ENCODE results near the gene STPG2. TPM values are rescaled to one million over a fixed set of nuclear protein-coding genes. Genes with fewer than 3 reads are reported as not detected.
"Not testable (repeated sequence)": the region's sequence is repeated elsewhere in the genome, so short reads cannot be mapped to it uniquely, and the experiment has no call there.

The STPG2 gene
- total RNA-seq, 1 experiment from 2014 or later = 0.56 TPM

- no peaks in the 10 kb centered on the region for H3K36me3 ChIP-seq (ENCODE audit: insufficient read depth, low read length)
- no peaks in the 10 kb centered on the region for H3K27me3 ChIP-seq (ENCODE audit: low read length)
- H3K27ac ChIP-seq (ENCODE audit: low read length) = no peak overlapping the region
- no peaks in the 10 kb centered on the region for H3K79me2 ChIP-seq (ENCODE audit: low read length)
- no peak overlapping the region for H3K4me3 ChIP-seq (ENCODE audit: low read length)
- no peaks in the 10 kb centered on the region for H3K9me2 ChIP-seq (replicated peaks; ENCODE audit: insufficient read depth, low read length)
- no peaks in the 10 kb centered on the region for H4K20me1 ChIP-seq (ENCODE audit: insufficient read depth, low read depth, low read length)
- no peak overlapping the region for H3K9ac ChIP-seq (ENCODE audit: low read length)
- no peaks in the 10 kb centered on the region for H3K4me1 ChIP-seq (ENCODE audit: low read length)
- peaks cover 19% of the 10 kb centered on the region; the same call in 1 of the 2 replicates for H3K9me3 ChIP-seq (ENCODE audit: low read length)
- H2AFZ ChIP-seq (ENCODE audit: low read length) = no peak overlapping the region
- no peak overlapping the region for H3K4me2 ChIP-seq (ENCODE audit: low read depth, low read length, poor library complexity, severe bottlenecking)
- no peak for DNase-seq
Observed at GRCh38 chr4:97582890-97583289, 560.4 kb downstream of the STPG2 start.

- no peak overlapping the region for H3K4me3 ChIP-seq (ENCODE audit: low read length)
- peaks cover 17% of the 10 kb centered on the region for H3K9me3 ChIP-seq (ENCODE audit: low read length)
- H3K4me2 ChIP-seq (ENCODE audit: low read depth, low read length, poor library complexity, severe bottlenecking) = no peak overlapping the region
- no peaks in the 10 kb centered on the region for H3K27me3 ChIP-seq (ENCODE audit: low read length)
- no peak overlapping the region for H2AFZ ChIP-seq (ENCODE audit: low read length)
- H3K36me3 ChIP-seq (ENCODE audit: insufficient read depth, low read length) = no peaks in the 10 kb centered on the region
- H3K9me2 ChIP-seq (replicated peaks; ENCODE audit: insufficient read depth, low read length) = no peaks in the 10 kb centered on the region
- H4K20me1 ChIP-seq (ENCODE audit: insufficient read depth, low read depth, low read length) = no peaks in the 10 kb centered on the region
- H3K79me2 ChIP-seq (ENCODE audit: low read length) = no peaks in the 10 kb centered on the region
- H3K4me1 ChIP-seq (ENCODE audit: low read length) = no peaks in the 10 kb centered on the region
- H3K27ac ChIP-seq (ENCODE audit: low read length) = no peak overlapping the region
- H3K9ac ChIP-seq (ENCODE audit: low read length) = no peak overlapping the region
- no peak for DNase-seq
Observed at GRCh38 chr4:97577004-97577403, 566.3 kb downstream of the STPG2 start.

GRCh38 chr4:97560009-97560408 is 583.3 kb downstream of the STPG2 start:
- Histone ChIP-seq H3K4me2 (ENCODE audit: low read depth, low read length, poor library complexity, severe bottlenecking) (no peak overlapping the region), H3K36me3 (ENCODE audit: insufficient read depth, low read length) (no peaks in the 10 kb centered on the region), H3K27ac (ENCODE audit: low read length) (no peak overlapping the region), H3K9me2 (replicated peaks; ENCODE audit: insufficient read depth, low read length) (no peaks in the 10 kb centered on the region), H3K4me3 (ENCODE audit: low read length) (no peak overlapping the region), H3K9me3 (ENCODE audit: low read length) (no peaks in the 10 kb centered on the region), H3K9ac (ENCODE audit: low read length) (no peak overlapping the region), H4K20me1 (ENCODE audit: insufficient read depth, low read depth, low read length) (no peaks in the 10 kb centered on the region), H3K27me3 (ENCODE audit: low read length) (no peaks in the 10 kb centered on the region), H3K79me2 (ENCODE audit: low read length) (no peaks in the 10 kb centered on the region), H2AFZ (ENCODE audit: low read length) (no peak overlapping the region), H3K4me1 (ENCODE audit: low read length) (no peaks in the 10 kb centered on the region)
- no peak for DNase-seq

- H3K9ac ChIP-seq (ENCODE audit: low read length) = no peak overlapping the region
- H3K79me2 ChIP-seq (ENCODE audit: low read length) = no peaks in the 10 kb centered on the region
- H3K4me3 ChIP-seq (ENCODE audit: low read length) = no peak overlapping the region
Observed at GRCh38 chr4:97558204-97558778, 585.0 kb downstream of the STPG2 start.

GRCh38 chr4:97550637-97551036 is 592.6 kb downstream of the STPG2 start:
- H3K9me3 ChIP-seq (ENCODE audit: low read length); H3K36me3 ChIP-seq (ENCODE audit: insufficient read depth, low read length); DNase-seq; H3K4me1 ChIP-seq (ENCODE audit: low read length); H3K79me2 ChIP-seq (ENCODE audit: low read length); H3K4me3 ChIP-seq (ENCODE audit: low read length); H3K27ac ChIP-seq (ENCODE audit: low read length); H3K4me2 ChIP-seq (ENCODE audit: low read depth, low read length, poor library complexity, severe bottlenecking); H3K9ac ChIP-seq (ENCODE audit: low read length); H3K27me3 ChIP-seq (ENCODE audit: low read length); H4K20me1 ChIP-seq (ENCODE audit: insufficient read depth, low read depth, low read length); H2AFZ ChIP-seq (ENCODE audit: low read length); H3K9me2 ChIP-seq (replicated peaks; ENCODE audit: insufficient read depth, low read length): not testable (repeated sequence)

More at GRCh38 chr4:97558204-97558778, 585.0 kb downstream of the STPG2 start:
- DNase-seq = no peak
- H3K9me3 ChIP-seq (ENCODE audit: low read length) = no peaks in the 10 kb centered on the region; the same call in 1 of the 2 replicates
- H4K20me1 ChIP-seq (ENCODE audit: insufficient read depth, low read depth, low read length) = no peaks in the 10 kb centered on the region
- no peak overlapping the region for H2AFZ ChIP-seq (ENCODE audit: low read length)
- no peak overlapping the region for H3K27ac ChIP-seq (ENCODE audit: low read length)
- H3K4me1 ChIP-seq (ENCODE audit: low read length) = no peaks in the 10 kb centered on the region
- H3K36me3 ChIP-seq (ENCODE audit: insufficient read depth, low read length) = no peaks in the 10 kb centered on the region
- H3K4me2 ChIP-seq (ENCODE audit: low read depth, low read length, poor library complexity, severe bottlenecking) = no peak overlapping the region
- H3K9me2 ChIP-seq (replicated peaks; ENCODE audit: insufficient read depth, low read length) = no peaks in the 10 kb centered on the region
- H3K27me3 ChIP-seq (ENCODE audit: low read length) = no peaks in the 10 kb centered on the region

- Histone ChIP-seq H3K9me2 (replicated peaks; ENCODE audit: insufficient read depth, low read length) (no peaks in the 10 kb centered on the region; the same call in 1 of the 2 replicates), H3K27ac (ENCODE audit: low read length) (no peak overlapping the region), H3K4me1 (ENCODE audit: low read length) (no peaks in the 10 kb centered on the region)
Observed at GRCh38 chr4:97548943-97549583, 594.2 kb downstream of the STPG2 start.

GRCh38 chr4:97548186-97548585 is 595.1 kb downstream of the STPG2 start:
- no peak overlapping the region for H3K9ac ChIP-seq (ENCODE audit: low read length)
- no peak overlapping the region for H3K4me3 ChIP-seq (ENCODE audit: low read length)
- no peaks in the 10 kb centered on the region for H3K79me2 ChIP-seq (ENCODE audit: low read length)
- no peak for DNase-seq
- H3K27me3 ChIP-seq (ENCODE audit: low read length) = no peaks in the 10 kb centered on the region
- H3K36me3 ChIP-seq (ENCODE audit: insufficient read depth, low read length) = no peaks in the 10 kb centered on the region
- H2AFZ ChIP-seq (ENCODE audit: low read length) = no peak overlapping the region
- H3K27ac ChIP-seq (ENCODE audit: low read length) = no peak overlapping the region
- no peaks in the 10 kb centered on the region for H3K4me1 ChIP-seq (ENCODE audit: low read length)
- H3K9me3 ChIP-seq (ENCODE audit: low read length) = peaks cover 6% of the 10 kb centered on the region
- H3K9me2 ChIP-seq (replicated peaks; ENCODE audit: insufficient read depth, low read length) = no peaks in the 10 kb centered on the region; the same call in 1 of the 2 replicates
- H4K20me1 ChIP-seq (ENCODE audit: insufficient read depth, low read depth, low read length) = no peaks in the 10 kb centered on the region
- H3K4me2 ChIP-seq (ENCODE audit: low read depth, low read length, poor library complexity, severe bottlenecking) = no peak overlapping the region

More at GRCh38 chr4:97548943-97549583, 594.2 kb downstream of the STPG2 start:
- Histone ChIP-seq H3K9me3 (ENCODE audit: low read length) (peaks cover 5% of the 10 kb centered on the region), H3K4me2 (ENCODE audit: low read depth, low read length, poor library complexity, severe bottlenecking) (no peak overlapping the region), H3K36me3 (ENCODE audit: insufficient read depth, low read length) (no peaks in the 10 kb centered on the region), H4K20me1 (ENCODE audit: insufficient read depth, low read depth, low read length) (no peaks in the 10 kb centered on the region), H3K4me3 (ENCODE audit: low read length) (no peak overlapping the region), H2AFZ (ENCODE audit: low read length) (no peak overlapping the region), H3K79me2 (ENCODE audit: low read length) (no peaks in the 10 kb centered on the region), H3K27me3 (ENCODE audit: low read length) (no peaks in the 10 kb centered on the region), H3K9ac (ENCODE audit: low read length) (no peak overlapping the region)
- DNase-seq = no peak

- Histone ChIP-seq H2AFZ (ENCODE audit: low read length) (no peak overlapping the region), H3K4me1 (ENCODE audit: low read length) (no peaks in the 10 kb centered on the region), H3K79me2 (ENCODE audit: low read length) (no peaks in the 10 kb centered on the region), H3K4me3 (ENCODE audit: low read length) (no peak overlapping the region), H3K27ac (ENCODE audit: low read length) (no peak overlapping the region), H3K9ac (ENCODE audit: low read length) (no peak overlapping the region), H4K20me1 (ENCODE audit: insufficient read depth, low read depth, low read length) (no peaks in the 10 kb centered on the region), H3K4me2 (ENCODE audit: low read depth, low read length, poor library complexity, severe bottlenecking) (no peak overlapping the region), H3K9me3 (ENCODE audit: low read length) (peaks cover 14% of the 10 kb centered on the region), H3K9me2 (replicated peaks; ENCODE audit: insufficient read depth, low read length) (no peaks in the 10 kb centered on the region), H3K27me3 (ENCODE audit: low read length) (no peaks in the 10 kb centered on the region), H3K36me3 (ENCODE audit: insufficient read depth, low read length) (no peaks in the 10 kb centered on the region)
- DNase-seq = no peak
Observed at GRCh38 chr4:97531351-97531750, 611.9 kb downstream of the STPG2 start.

All from Karpas-422 (cell line).